ENCODE data around the gene SNAP47.

Gene SNAP47

GRCh38 chr1:227781314-227781930, 46.2 kb downstream of the SNAP47 start:
- DNase-seq (ENCODE audit: low spot score) (no peak), FAIRE-seq (no peak)

GRCh38 chr1:227782226-227782625, 47.0 kb downstream of the SNAP47 start:
- FAIRE-seq (no peak), DNase-seq (ENCODE audit: low spot score) (no peak)

GRCh38 chr1:227785094-227785804, 50.0 kb downstream of the SNAP47 start:
- no peak for FAIRE-seq
- no peak for DNase-seq (ENCODE audit: low spot score)

- DNase-seq (ENCODE audit: low spot score), result no peak
- no peak for FAIRE-seq
Measured at GRCh38 chr1:227785805-227786671, 50.8 kb downstream of the SNAP47 start.

- FAIRE-seq (no peak), DNase-seq (ENCODE audit: low spot score) (no peak)
Measured at GRCh38 chr1:227786673-227787512, 51.7 kb downstream of the SNAP47 start.

GRCh38 chr1:227787513-227788270, 52.5 kb downstream of the SNAP47 start:
- peak; percentile 97 for FAIRE-seq

GRCh38 chr1:227788271-227789083, 53.2 kb downstream of the SNAP47 start:
- FAIRE-seq, result peak; percentile 42
- peak; percentile 91 for DNase-seq (ENCODE audit: low spot score)

More at GRCh38 chr1:227787513-227788270, 52.5 kb downstream of the SNAP47 start:
- peak; percentile 99 for DNase-seq (ENCODE audit: low spot score)

- DNase-seq (ENCODE audit: low spot score) (no peak), FAIRE-seq (no peak)
Measured at GRCh38 chr1:227789084-227790033, 54.1 kb downstream of the SNAP47 start.

- no peak for DNase-seq (ENCODE audit: low spot score)
- no peak for FAIRE-seq
Measured at GRCh38 chr1:227790034-227790400, 54.8 kb downstream of the SNAP47 start.

- no peak for DNase-seq (ENCODE audit: low spot score)
- no peak for FAIRE-seq
Measured at GRCh38 chr1:227790868-227791267, 55.6 kb downstream of the SNAP47 start.

GRCh38 chr1:227791425-227792143, 56.3 kb downstream of the SNAP47 start:
- DNase-seq (ENCODE audit: low spot score) (no peak), FAIRE-seq (no peak)

- no peak for DNase-seq (ENCODE audit: low spot score)
- FAIRE-seq, result no peak
Measured at GRCh38 chr1:227792216-227793078, 57.2 kb downstream of the SNAP47 start.

GRCh38 chr1:227793079-227793947, 58.1 kb downstream of the SNAP47 start:
- FAIRE-seq, result no peak
- no peak for DNase-seq (ENCODE audit: low spot score)

- FAIRE-seq (peak; percentile 9), DNase-seq (ENCODE audit: low spot score) (peak; percentile 65)
Measured at GRCh38 chr1:227793948-227794816, 58.9 kb downstream of the SNAP47 start.

- DNase-seq (ENCODE audit: low spot score) (no peak), FAIRE-seq (no peak)
Measured at GRCh38 chr1:227794817-227795192, 59.6 kb downstream of the SNAP47 start.

All from urothelium cell line (cell line).